Vagina (tissue), 2 donors: ENCODE data around the gene ZNF385C. TPM values are rescaled to one million over a fixed set of nuclear protein-coding genes. Genes with fewer than 3 reads are reported as not detected.

Experiments used
- DNase-seq, 2 donors: peaks; one replicate each; pipeline ENCODE4 v3.0.0-alpha.2; 2017; ENCODE audit errors: extremely low spot score in 2 of 2
- H3K27ac ChIP-seq: fragments of 200-600 bp; sonication (generic); one replicate; pipeline ENCODE4 v1.5.1; 2019
- H3K27me3 ChIP-seq: fragments of 200-600 bp; sonication (generic); one replicate; pipeline ENCODE4 v1.5.1; 2019
- H3K36me3 ChIP-seq, 2 donors: fragments of 200-600 bp; sonication (generic); one replicate each; pipeline ENCODE4 v1.5.1; 2017 to 2019
- H3K4me1 ChIP-seq: fragments of 200-600 bp; sonication (generic); one replicate; pipeline ENCODE4 v1.5.1; 2019
- H3K4me3 ChIP-seq, 2 donors: fragments of 200-600 bp; sonication (generic); 1 replicate in 1 of 2; 2 replicates in 1 of 2; pipeline ENCODE4 v1.5.1; 2016 to 2019
- H3K9me3 ChIP-seq: fragments of 200-600 bp; sonication (generic); one replicate; pipeline ENCODE4 v1.5.1; 2019
- POLR2A ChIP-seq, 2 donors: fragments of 450-650 bp; IDR thresholded peaks; one replicate each; pipeline ENCODE4 v1.6.1; 2017; ENCODE audit warnings: antibody characterized with exemption in 2 of 2, mild to moderate bottlenecking in 2 of 2, moderate library complexity in 2 of 2
- POLR2AphosphoS5 ChIP-seq, 2 donors: sonication (generic); formaldehyde crosslinking; IDR thresholded peaks; one replicate each; pipeline ENCODE4 v1.9.0; 2017; ENCODE audit warnings: antibody characterized with exemption in 2 of 2, mild to moderate bottlenecking in 2 of 2, low read depth in 1 of 2; ENCODE audit not compliant: insufficient read depth in 1 of 2
- intact Hi-C: fragments of 100-400 bp; cut with DNase I; formaldehyde crosslinking; loops from one replicate; pipeline ENCODE4 v1.15.1; 2023
- total RNA-seq: library from RNA; depleted of rRNA; stranded (reverse); fragments of >200 nt; gene quantifications from one replicate; pipeline ENCODE4 v1.2.3, GENCODE V29; 2016
- TF ChIP-seq, protein P1 (sequence below), 3 experiments: fragments of 450-650 bp in 2 of 3; fragments of 200-600 bp in 1 of 3; sonication (generic) in 1 of 3; IDR thresholded peaks; one replicate each; pipeline ENCODE4 v1.5.1; 2017 to 2019; ENCODE audit warnings: antibody characterized with exemption in 3 of 3, mild to moderate bottlenecking in 2 of 3, moderate library complexity in 2 of 3

ZNF385C gene
- total RNA-seq, 1 donor from 2014 or later, result 0.49 TPM

DNA sequence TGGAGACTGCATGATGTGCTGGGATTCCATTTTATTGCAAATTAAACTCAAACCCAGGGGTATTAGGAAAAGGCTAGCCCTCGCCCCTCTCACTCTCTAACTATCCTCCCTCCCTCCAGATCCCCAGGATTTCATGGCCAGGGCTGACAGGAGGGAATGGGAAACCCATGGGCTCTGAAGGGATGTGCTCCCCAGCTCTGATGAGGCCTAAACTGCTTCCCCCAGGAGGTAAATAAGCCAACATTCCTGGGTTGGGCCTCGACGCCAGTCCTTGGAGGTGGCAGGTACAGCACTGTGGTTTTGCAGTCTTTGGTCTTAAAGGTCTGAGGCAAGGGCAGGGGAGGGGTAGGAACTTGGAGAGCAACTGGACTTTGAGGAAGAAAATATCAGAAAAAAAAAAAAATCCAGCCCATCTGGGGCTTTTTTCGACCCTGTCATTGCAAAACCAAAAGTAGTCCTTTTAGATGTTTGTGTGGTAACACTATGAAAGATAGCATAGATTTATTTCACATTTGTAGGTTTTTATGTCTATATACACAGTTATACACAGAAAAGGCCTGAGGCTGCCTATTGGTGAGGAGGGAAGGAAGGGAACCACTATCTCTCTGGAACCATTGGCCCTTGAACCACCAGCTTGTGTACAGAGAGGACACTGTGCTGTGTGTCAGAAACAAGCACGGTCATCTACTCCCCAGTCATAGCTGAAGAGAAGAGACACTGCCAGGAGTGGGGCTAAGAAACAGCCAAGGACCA, 59.9 kb downstream of the ZNF385C start:
- H3K27ac ChIP-seq, result no peak overlapping the region
- no peaks in the 10 kb centered on the region for H3K9me3 ChIP-seq
- DNase-seq, result no peak
- TF ChIP-seq POLR2AphosphoS5 (IDR thresholded peaks at IDR 0.05; ENCODE audit: insufficient read depth in 1 of 2, low read depth in 1 of 2) (no peak), POLR2A (IDR thresholded peaks at IDR 0.05) (no peak)
- TF ChIP-seq, protein P1, sequence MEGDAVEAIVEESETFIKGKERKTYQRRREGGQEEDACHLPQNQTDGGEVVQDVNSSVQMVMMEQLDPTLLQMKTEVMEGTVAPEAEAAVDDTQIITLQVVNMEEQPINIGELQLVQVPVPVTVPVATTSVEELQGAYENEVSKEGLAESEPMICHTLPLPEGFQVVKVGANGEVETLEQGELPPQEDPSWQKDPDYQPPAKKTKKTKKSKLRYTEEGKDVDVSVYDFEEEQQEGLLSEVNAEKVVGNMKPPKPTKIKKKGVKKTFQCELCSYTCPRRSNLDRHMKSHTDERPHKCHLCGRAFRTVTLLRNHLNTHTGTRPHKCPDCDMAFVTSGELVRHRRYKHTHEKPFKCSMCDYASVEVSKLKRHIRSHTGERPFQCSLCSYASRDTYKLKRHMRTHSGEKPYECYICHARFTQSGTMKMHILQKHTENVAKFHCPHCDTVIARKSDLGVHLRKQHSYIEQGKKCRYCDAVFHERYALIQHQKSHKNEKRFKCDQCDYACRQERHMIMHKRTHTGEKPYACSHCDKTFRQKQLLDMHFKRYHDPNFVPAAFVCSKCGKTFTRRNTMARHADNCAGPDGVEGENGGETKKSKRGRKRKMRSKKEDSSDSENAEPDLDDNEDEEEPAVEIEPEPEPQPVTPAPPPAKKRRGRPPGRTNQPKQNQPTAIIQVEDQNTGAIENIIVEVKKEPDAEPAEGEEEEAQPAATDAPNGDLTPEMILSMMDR (IDR thresholded peaks at IDR 0.05), result no peak
- H3K4me3 ChIP-seq, result no peak overlapping the region
- H3K27me3 ChIP-seq, result no peaks in the 10 kb centered on the region
- intact Hi-C loops, result no loop called here
- H3K4me1 ChIP-seq, result no peaks in the 10 kb centered on the region
- no peaks in the 10 kb centered on the region for H3K36me3 ChIP-seq

DNA sequence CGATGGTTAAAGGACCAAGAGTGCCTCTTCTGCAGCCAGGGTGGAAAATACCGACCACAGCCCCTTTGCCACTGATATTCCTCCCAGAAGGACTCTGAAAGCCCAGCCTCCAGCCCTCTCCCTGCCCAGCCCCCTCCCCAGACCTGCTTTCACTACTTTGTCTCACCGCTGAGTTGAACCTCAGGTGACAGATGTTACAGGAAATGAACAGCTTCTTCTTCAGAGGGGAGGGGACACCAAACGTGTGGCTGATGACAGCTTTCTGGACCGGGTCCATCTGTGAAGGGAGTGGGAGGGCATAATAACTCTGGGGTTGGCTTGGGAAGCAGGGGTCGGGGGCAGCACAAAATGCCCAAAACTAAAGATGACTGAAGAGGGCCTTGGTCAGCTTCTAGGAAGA, 64.2 kb downstream of the ZNF385C start:
- H3K27ac ChIP-seq, result no peak overlapping the region
- no peaks in the 10 kb centered on the region for H3K4me1 ChIP-seq
- intact Hi-C loops, result no loop called here
- H3K4me3 ChIP-seq, result no peak overlapping the region
- no peaks in the 10 kb centered on the region for H3K9me3 ChIP-seq
- no peaks in the 10 kb centered on the region for H3K27me3 ChIP-seq
- H3K36me3 ChIP-seq, result no peaks in the 10 kb centered on the region
- no peak for DNase-seq
- TF ChIP-seq, protein P1 (IDR thresholded peaks at IDR 0.05), result no peak

DNA sequence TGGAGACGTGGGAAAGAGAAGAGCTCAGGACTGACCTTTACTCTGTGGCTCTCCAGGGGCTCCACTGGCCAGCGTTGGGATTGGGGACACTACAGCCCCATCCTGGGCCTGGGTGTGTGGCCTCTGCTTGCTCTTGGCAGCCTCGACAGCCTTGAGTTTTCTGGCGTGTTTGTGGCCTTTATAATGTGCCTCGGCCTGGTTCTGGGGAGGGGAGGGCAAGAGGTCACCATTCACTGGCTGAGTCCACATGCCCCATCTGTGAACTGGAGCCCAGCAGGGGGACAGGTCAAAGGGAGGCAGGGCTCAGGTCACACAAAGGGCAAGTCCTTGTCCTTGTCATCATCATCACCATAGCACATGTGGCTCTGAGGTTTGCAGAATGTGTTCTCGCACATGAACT, 66.7 kb downstream of the ZNF385C start:
- DNase-seq, result no peak
- no peaks in the 10 kb centered on the region for H3K36me3 ChIP-seq
- no peaks in the 10 kb centered on the region for H3K27me3 ChIP-seq
- intact Hi-C loops, result no loop called here
- no peak overlapping the region for H3K27ac ChIP-seq
- no peak overlapping the region for H3K4me3 ChIP-seq
- no peak for TF ChIP-seq POLR2A (IDR thresholded peaks at IDR 0.05)
- no peak for TF ChIP-seq POLR2AphosphoS5 (IDR thresholded peaks at IDR 0.05; ENCODE audit: insufficient read depth in 1 of 2, low read depth in 1 of 2)
- TF ChIP-seq, protein P1 (IDR thresholded peaks at IDR 0.05), result no peak
- no peaks in the 10 kb centered on the region for H3K4me1 ChIP-seq
- H3K9me3 ChIP-seq, result no peaks in the 10 kb centered on the region

DNA sequence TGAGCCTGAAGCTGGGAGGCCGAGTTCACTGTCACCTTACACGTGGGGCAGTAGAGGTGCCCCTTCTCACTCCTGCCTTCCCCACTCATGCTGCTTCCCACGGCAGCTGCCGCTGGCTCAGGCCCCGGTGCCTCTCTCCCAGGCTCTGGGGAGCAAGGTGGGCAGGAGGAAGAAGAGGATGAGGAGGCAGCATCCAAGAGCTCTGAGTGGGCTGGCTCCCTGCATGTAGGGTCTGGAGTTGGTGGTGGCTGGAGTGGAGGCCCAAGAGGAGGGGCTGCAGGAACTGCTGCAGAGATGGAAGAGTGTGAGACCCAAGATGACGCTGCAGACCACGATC, 69.5 kb downstream of the ZNF385C start:
- intact Hi-C loops, result no loop called here

More for the DNA sequence above, 69.5 kb downstream of the ZNF385C start:
- peaks cover 13% of the 10 kb centered on the region for H3K4me1 ChIP-seq
- TF ChIP-seq POLR2AphosphoS5 (IDR thresholded peaks at IDR 0.05; ENCODE audit: insufficient read depth in 1 of 2, low read depth in 1 of 2) (no peak), POLR2A (IDR thresholded peaks at IDR 0.05) (no peak)
- TF ChIP-seq, protein P1 (IDR thresholded peaks at IDR 0.05), result no peak
- no peaks in the 10 kb centered on the region for H3K9me3 ChIP-seq
- no peak overlapping the region for H3K4me3 ChIP-seq
- H3K27me3 ChIP-seq, result no peaks in the 10 kb centered on the region
- H3K36me3 ChIP-seq, result no peaks in the 10 kb centered on the region
- DNase-seq, result no peak
- H3K27ac ChIP-seq, result no peak overlapping the region
